RWPE2 (cell line): ENCODE data around the gene HRK.

ENCODE experiments used
- ATAC-seq: fragments of 200-7000 bp; cut with Tn5 transposase; 3 replicates; pipeline ENCODE4 v1.9.1; 2021; ENCODE audit warnings: low read depth
- DNase-seq: peaks from one replicate; pipeline ENCODE4 v3.0.0-alpha.2; 2020; ENCODE audit warnings: low spot score
- H3K27ac ChIP-seq: fragments of 450-650 bp; 2 replicates; pipeline ENCODE4 v1.5.1; 2017; ENCODE audit warnings: mild to moderate bottlenecking; ENCODE audit not compliant: poor library complexity, severe bottlenecking
- H3K27me3 ChIP-seq: fragments of 250-450 bp; sonication (Bioruptor Pico); 2 replicates; pipeline ENCODE4 v1.5.1; 2021; ENCODE audit warnings: mild to moderate bottlenecking, moderate library complexity; ENCODE audit not compliant: insufficient read depth, poor library complexity, severe bottlenecking
- H3K36me3 ChIP-seq: fragments of 250-450 bp; sonication (Bioruptor Pico); 2 replicates; pipeline ENCODE4 v1.5.1; 2020; ENCODE audit warnings: low read depth, mild to moderate bottlenecking, moderate library complexity
- H3K4me1 ChIP-seq: fragments of 250-450 bp; sonication (Bioruptor Pico); 2 replicates; pipeline ENCODE4 v1.5.1; 2021; ENCODE audit warnings: mild to moderate bottlenecking, moderate library complexity; ENCODE audit not compliant: insufficient read depth, poor library complexity, severe bottlenecking
- H3K4me3 ChIP-seq: fragments of 250-450 bp; sonication (Bioruptor Pico); 2 replicates; pipeline ENCODE4 v1.5.1; 2021; ENCODE audit warnings: mild to moderate bottlenecking, moderate library complexity; ENCODE audit not compliant: severe bottlenecking
- H3K9me3 ChIP-seq: fragments of 250-450 bp; sonication (Bioruptor Pico); 2 replicates; pipeline ENCODE4 v1.5.1; 2021; ENCODE audit warnings: mild to moderate bottlenecking, moderate library complexity; ENCODE audit not compliant: severe bottlenecking
- CTCF ChIP-seq: fragments of 450-650 bp; IDR thresholded peaks from one replicate; pipeline ENCODE4 v1.5.1; 2017; ENCODE audit warnings: mild to moderate bottlenecking, moderate library complexity; ENCODE audit not compliant: poor library complexity, severe bottlenecking

Gene HRK

GRCh38 chr12:116892349-116893140, 11.3 kb upstream of the HRK start:
- ATAC-seq: no peak
- TF ChIP-seq CTCF: no peak
- no peaks in the 10 kb centered on the region for H3K27me3 ChIP-seq
- H3K36me3 ChIP-seq: no peaks in the 10 kb centered on the region
- DNase-seq: no peak
- H3K27ac ChIP-seq: no peak overlapping the region
- no peak overlapping the region for H3K4me3 ChIP-seq
- H3K9me3 ChIP-seq: no peaks in the 10 kb centered on the region
- no peaks in the 10 kb centered on the region for H3K4me1 ChIP-seq

GRCh38 chr12:116891019-116891418, 9.8 kb upstream of the HRK start:
- no peak for DNase-seq
- Histone ChIP-seq H3K27ac (no peak overlapping the region), H3K4me1 (no peaks in the 10 kb centered on the region), H3K4me3 (no peak overlapping the region), H3K9me3 (no peaks in the 10 kb centered on the region), H3K36me3 (no peaks in the 10 kb centered on the region), H3K27me3 (no peaks in the 10 kb centered on the region)
- TF ChIP-seq CTCF: no peak
- no peak for ATAC-seq

GRCh38 chr12:116890330-116890729, 9.1 kb upstream of the HRK start:
- Histone ChIP-seq H3K36me3 (no peaks in the 10 kb centered on the region), H3K27ac (no peak overlapping the region), H3K4me1 (no peaks in the 10 kb centered on the region), H3K27me3 (no peaks in the 10 kb centered on the region), H3K9me3 (no peaks in the 10 kb centered on the region), H3K4me3 (no peak overlapping the region)
- ATAC-seq (no peak), DNase-seq (no peak)
- no peak for TF ChIP-seq CTCF

- no peaks in the 10 kb centered on the region for H3K9me3 ChIP-seq
- no peak for ATAC-seq
- no peak overlapping the region for H3K4me3 ChIP-seq
- no peak overlapping the region for H3K27ac ChIP-seq
- DNase-seq: no peak
- H3K4me1 ChIP-seq: no peaks in the 10 kb centered on the region
- H3K36me3 ChIP-seq: no peaks in the 10 kb centered on the region
- peaks cover 4% of the 10 kb centered on the region for H3K27me3 ChIP-seq
- TF ChIP-seq CTCF: no peak
These were observed 6.7 kb upstream of the HRK start for GRCh38 chr12:116887897-116888296.

- DNase-seq (no peak), ATAC-seq (no peak)
- no peak overlapping the region for H3K4me3 ChIP-seq
- H3K9me3 ChIP-seq: no peaks in the 10 kb centered on the region
- H3K4me1 ChIP-seq: no peaks in the 10 kb centered on the region
- H3K36me3 ChIP-seq: no peaks in the 10 kb centered on the region
- peaks cover 10% of the 10 kb centered on the region for H3K27me3 ChIP-seq
- no peak for TF ChIP-seq CTCF
- H3K27ac ChIP-seq: no peak overlapping the region
These were observed 6.0 kb upstream of the HRK start for GRCh38 chr12:116887244-116887643.
